Fibroblast of skin of right biceps (primary cell): ENCODE measurements around the gene CACNA1H.

Experiments
- DNase-seq: peaks from one replicate; pipeline ENCODE4 v3.0.0-alpha.2; 2013

CACNA1H gene

GRCh38 chr16:1159325-1159972, 6.5 kb downstream of the CACNA1H start:
- DNase-seq = no peak

GRCh38 chr16:1159973-1160772, 7.3 kb downstream of the CACNA1H start:
- DNase-seq = no peak

GRCh38 chr16:1160773-1161348, 8.0 kb downstream of the CACNA1H start:
- no peak for DNase-seq

GRCh38 chr16:1162701-1163566, 10.0 kb downstream of the CACNA1H start:
- no peak for DNase-seq

GRCh38 chr16:1163567-1164055, 10.7 kb downstream of the CACNA1H start:
- peak; percentile 36 for DNase-seq

GRCh38 chr16:1164382-1164781, 11.5 kb downstream of the CACNA1H start:
- no peak for DNase-seq

GRCh38 chr16:1164975-1165374, 12.1 kb downstream of the CACNA1H start:
- no peak for DNase-seq

- no peak for DNase-seq
Observed at GRCh38 chr16:1165511-1165910, 12.6 kb downstream of the CACNA1H start.

GRCh38 chr16:1167276-1168107, 14.6 kb downstream of the CACNA1H start:
- DNase-seq = no peak

- DNase-seq = no peak
Observed at GRCh38 chr16:1168837-1169236, 15.9 kb downstream of the CACNA1H start.

GRCh38 chr16:1169285-1170075, 16.6 kb downstream of the CACNA1H start:
- DNase-seq = no peak

GRCh38 chr16:1170076-1170418, 17.1 kb downstream of the CACNA1H start:
- no peak for DNase-seq

GRCh38 chr16:1171001-1171400, 18.1 kb downstream of the CACNA1H start:
- DNase-seq = no peak

GRCh38 chr16:1171854-1172428, 19.0 kb downstream of the CACNA1H start:
- no peak for DNase-seq

- DNase-seq = no peak
Observed at GRCh38 chr16:1172651-1173050, 19.7 kb downstream of the CACNA1H start.

- no peak for DNase-seq
Observed at GRCh38 chr16:1173788-1174451, 21.0 kb downstream of the CACNA1H start.

- DNase-seq = peak; percentile 38
Observed at GRCh38 chr16:1174477-1175357, 21.8 kb downstream of the CACNA1H start.

- no peak for DNase-seq
Observed at GRCh38 chr16:1175566-1176279, 22.8 kb downstream of the CACNA1H start.
